Stimulated activated CD8-positive, alpha-beta memory T cell treated with anti-CD3 and anti-CD28 coated beads, Interleukin-7, amount 100 ng/mL, for 4 hours (primary cell): Measurements from ENCODE around the gene ATP5PB.

Experiments
- DNase-seq, 2 donors: peaks; one replicate each; pipeline ENCODE4 v3.0.0-alpha.2; 2020; ENCODE audit warnings: low read depth in 2 of 2

ATP5PB gene

DNA sequence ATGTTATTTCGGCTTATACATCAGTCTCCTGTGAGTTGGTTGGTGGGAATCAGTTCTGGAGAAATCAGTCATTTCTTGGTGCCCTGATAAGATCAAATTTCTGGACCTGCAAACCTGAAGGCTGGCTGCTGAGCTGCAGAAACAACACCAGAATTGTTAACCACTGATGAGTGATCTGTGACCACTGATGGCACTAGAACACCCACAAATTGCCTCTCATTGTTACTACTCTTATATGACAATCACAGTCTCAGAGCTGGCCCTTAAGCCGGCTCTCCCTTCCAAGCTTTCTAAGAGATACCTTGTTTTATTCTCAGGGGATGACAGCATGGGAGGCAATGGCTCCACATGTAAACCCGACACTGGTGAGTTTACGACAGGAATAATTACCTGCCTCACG lies 26.4 kb downstream of the ATP5PB start:
- peak in 1 of 2 donors; percentile 1 for DNase-seq

DNA sequence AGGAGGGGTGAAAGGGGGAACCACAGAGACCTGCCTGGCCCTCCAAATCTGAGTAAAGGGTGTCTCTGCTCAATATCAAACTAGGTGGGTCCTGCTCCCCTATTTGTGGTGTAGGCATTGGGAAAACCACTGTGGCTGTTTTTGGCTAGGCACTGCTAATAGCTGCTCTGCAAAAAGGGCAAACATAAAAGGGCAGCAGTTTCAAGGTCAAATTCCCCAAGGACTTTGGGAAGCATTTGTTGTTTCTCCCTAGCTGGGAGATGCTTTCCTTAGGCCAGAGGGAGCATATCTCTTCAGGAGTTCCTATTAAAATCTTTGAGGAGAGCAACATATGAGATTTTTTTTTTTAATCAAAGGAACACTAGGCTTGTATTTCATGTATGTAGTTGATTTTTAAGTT lies 26.9 kb downstream of the ATP5PB start:
- DNase-seq = no peak

DNA sequence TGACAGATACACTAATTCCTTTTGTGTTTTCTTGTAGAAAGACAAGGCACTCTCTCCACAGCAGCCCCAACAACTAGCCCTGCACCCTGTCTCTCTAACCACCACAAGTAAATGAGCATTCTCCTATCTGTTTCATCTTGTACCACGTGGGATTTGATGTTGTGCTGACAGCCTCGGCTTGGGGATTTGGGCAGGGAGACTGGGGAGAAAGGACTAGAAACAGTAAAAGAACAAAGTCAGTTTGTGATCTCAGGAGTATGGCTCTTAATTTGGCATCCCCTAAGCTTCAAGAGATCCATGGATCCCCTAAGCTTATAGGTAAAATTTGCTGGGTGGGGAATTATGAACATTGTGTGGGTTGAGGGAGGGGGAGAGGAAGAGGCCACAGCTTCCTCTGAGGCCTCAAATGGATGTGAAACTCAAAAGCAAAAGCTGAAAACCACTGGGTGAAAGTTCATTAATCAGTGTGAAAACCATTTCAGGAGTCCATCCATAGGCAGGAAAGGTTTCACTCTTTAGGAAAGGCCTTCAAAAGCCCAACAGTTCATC lies 27.6 kb downstream of the ATP5PB start:
- DNase-seq = peak; percentile 2 to 17

DNA sequence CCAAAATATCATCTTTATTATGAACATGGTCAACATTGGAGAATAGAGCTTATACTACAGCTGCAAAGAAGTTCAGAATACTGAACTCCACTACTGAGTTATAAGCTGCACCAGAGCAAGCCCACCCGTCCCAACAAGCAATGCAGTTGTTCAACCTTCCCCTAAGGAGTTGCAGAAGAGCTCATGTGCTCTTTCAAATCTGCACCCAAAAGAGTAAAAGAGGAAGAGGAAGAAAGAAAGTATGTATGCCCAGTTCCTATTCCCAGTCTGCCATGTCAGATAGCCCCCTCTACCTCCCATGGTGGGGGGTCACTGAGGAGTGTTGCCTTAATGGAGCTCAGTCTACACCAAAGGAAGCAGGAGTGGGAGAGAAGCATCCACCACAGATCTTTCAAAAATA lies 31.4 kb downstream of the ATP5PB start:
- DNase-seq = no peak

DNA sequence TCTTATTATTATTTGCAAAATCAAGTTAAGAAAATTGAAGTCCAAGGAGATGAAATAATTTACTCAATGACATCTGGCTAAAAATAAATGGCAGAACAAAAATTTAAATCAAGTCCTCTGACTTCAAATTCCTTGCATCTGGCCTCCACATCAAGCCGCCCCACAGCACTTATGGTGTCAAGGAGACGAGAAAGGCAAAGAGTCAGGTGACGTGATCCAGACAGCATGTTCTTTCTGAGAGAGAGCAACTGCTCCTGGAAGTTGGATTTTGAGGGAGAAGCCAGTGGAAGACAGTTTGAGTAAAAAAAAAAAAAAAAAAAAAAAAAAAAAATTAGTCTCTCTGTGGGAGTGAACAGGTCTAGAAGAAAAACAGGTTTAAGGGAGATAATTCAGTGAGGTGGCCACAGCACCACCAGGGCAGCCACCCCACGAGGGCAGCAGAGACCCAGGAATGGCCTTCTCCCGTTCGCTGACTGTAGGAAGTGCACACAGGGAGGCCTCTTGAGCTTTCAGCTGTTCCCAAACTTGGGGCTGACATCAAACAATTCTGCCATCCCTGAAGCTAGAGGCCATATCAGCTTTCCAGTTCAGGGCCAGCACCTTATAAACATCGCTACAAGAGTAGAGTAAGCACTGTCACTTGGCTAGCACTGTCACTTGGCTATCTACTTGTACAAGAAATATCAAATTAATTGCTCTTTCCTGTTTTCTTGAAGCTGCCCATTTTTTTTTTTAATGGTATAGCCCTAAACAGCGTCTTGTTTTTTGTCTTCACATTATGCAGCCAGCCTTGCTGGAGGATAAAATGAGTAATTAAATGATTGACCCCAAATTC lies 32.3 kb downstream of the ATP5PB start:
- peak; percentile 35 to 37 for DNase-seq

DNA sequence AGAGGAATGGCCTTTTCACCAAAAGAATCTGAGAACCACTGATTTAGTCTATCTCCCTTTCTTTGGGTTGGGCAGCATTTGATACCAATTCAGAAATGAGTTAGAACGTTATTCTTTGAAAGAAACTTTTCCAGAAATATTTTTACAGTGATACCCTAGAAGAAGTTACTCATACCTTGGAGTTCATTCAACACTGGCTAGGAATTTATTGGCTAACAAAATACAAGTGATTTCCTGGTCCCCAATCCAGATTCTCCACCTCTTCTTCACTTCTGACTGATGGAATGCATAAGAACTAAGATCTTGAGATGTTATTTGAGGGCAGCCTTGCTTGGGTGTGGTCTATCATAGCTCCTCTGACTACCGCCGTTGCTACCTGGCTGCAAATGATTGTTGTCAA lies 33.9 kb downstream of the ATP5PB start:
- DNase-seq = no peak

DNA sequence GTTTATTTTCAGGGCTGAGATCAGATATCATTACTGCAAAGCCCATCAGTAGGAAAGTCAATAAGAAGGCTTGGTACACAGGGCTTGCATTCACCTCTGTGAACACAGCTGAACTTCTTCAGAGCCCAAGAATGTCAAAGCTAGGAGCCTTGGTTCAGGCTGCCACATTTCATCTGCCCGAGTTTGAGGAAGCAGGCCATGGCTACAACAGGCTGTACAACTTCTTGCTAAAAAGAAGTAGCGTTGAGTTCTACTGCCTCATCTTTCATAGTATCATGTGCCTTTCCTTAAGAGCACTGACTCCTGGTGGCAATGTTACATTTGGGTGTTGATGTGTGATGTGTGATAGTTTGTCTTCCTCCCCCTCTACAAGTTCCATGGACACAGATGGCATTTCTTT lies 34.6 kb downstream of the ATP5PB start:
- DNase-seq = no peak

DNA sequence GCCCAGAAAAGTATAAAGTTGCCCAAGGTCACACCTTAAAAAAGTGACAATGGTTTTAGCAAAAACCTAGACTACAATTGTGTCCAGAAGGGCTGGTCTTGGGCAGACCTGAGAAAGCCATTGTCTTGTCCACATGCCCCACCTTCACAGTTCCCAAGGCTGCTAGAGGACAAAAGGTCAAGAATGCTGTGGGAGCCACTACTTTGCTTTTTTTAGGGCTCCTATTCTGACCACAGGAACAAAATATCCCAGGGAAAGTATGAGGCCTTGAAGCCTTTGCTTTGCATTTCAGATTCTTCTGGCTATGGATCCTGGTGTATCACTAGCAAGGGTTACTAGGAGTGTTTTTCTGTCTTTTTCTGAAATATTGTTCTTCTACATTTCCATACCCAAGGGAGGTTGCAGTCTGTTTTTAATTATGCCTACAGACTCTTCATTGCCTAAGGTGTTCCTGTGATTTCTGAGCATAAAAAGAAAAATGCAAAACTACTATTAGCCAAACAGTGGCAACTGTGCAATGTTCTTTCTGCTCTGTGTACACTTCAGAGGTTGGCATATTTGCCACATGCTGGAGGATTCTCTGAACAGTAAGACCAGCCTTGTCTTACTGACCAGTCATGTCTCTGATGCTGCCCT lies 35.2 kb downstream of the ATP5PB start:
- no peak for DNase-seq

DNA sequence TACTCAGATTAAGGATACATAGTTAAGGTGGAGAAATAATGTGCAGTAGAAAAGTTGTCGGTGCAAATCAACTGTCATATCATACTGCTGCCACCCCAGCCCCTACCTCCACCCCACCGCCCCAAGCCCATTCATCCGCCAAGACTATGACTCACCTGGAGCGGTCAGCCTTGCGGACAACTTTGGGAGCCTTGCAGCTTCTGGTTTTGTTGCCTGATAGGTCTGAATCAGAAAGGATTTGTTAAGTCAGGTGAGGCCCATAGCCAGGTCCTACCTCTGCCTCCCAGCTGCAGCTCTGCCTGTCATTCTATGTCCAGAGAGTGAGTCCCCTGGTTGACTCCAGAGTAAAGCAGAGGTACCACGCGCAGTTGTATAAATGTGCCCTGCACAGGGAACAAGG lies 37.2 kb downstream of the ATP5PB start:
- no peak for DNase-seq

DNA sequence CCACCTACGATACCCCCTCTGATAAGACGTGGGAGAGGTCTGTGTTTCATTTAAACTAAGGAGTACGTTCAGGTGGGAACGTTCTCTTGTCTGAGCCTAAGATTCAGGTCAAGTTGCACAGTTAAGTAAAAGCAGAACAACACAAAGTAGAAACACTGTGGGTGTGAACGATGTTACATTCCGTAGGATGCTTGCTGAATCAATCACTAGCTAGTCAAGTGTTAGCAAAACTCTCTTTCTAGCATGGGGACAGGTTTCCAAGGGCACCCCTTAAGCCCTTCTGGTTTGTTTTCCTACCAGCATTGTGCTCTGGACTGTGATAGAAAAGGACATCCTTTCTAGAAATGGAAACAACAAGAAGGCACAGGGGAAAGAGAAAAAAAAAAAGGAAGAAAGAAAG lies 37.9 kb downstream of the ATP5PB start:
- no peak for DNase-seq

DNA sequence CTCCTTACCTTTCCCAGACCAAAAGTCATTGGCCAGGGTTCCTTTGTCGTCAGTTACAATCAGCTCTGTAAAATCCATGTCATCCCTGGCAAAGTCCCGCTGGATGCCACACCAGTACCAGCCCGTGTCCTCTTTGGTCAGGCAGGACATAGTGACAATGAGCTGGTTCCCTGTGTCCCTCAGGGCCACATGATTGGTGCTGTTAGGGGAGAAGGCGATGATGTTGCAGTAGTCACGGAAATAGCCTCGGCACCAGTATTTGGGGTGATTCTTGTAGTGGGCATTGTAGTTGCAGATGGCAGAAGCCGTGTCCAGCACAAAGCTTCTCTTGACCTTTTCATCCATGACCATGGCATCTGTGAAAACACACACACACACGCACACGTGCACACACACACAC lies 39.4 kb downstream of the ATP5PB start:
- no peak for DNase-seq

DNA sequence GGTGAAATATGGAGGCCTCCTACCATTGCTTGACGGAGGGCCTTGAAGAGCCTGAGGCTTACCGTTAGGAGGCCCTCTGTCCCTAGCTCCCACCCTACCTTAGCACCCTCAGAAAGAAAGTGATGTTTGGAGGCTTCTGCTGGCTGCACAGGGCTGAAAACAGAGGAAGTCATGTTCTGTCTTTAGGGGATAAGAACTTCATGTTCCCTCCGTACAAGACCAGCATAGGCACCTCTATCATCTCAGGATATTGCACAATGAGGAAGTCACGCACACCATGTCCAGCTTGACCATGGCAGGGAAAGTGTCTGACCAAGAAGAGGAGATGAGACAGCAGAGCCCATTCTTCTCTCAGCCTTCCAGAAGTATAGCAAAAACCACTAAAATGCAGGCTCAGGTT lies 40.3 kb downstream of the ATP5PB start:
- DNase-seq = no peak

DNA sequence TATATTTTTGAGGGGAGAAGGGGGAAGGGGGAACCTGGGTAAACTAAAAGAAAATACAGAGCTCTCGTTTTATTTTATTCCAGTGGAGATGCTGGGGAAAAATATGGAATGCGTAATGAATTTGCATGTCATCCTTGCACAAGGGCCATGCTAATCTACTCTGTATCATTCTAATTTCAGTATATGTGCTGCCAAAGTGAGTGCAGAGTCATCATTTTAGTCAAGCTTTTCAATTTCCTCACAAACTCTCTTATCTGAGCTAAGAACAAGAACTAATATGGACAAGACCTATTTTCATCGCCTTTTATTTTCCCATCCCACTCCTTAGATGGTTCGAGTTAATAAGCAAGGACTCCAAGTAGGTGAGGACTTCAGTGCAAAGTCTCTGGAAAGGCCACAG lies 41.0 kb downstream of the ATP5PB start:
- no peak for DNase-seq

DNA sequence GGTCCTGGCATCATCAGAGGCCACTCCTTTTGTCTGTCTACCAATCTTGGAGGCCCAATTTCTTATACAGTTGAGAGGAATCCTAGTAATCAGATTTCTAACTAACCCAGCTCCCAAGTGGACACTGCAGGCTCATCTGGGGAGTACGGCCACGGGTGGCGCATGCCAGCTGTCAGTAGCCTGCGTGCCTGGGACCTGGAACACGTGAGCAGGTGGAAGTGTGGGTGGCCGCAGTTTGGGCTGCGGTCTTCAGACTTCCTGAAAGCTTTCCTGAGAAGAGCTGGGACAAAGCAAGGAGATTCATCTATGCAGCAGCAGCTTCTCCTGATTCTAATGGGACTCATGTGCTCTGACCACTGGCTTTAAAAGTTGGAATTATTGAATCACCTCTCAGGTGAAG lies 41.8 kb downstream of the ATP5PB start:
- no peak for DNase-seq

DNA sequence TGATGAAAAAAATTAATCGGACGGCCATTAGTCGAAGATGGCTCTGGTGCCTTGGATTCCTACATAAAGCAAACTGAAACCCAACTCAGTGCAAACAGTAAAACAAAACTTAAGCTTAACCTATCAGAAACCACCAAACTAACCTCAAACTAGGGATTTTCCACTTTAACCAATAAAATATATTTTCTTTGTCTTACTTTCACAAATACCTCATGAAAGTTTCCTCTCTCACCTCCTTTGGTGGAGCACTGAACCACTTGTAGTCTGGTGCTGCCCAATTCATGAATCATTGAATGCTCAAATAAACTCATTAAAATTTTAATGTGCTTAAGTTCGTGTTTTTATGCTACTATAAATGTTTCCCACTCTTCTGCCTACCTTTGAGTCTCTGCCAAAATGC lies 47.1 kb downstream of the ATP5PB start:
- no peak for DNase-seq

DNA sequence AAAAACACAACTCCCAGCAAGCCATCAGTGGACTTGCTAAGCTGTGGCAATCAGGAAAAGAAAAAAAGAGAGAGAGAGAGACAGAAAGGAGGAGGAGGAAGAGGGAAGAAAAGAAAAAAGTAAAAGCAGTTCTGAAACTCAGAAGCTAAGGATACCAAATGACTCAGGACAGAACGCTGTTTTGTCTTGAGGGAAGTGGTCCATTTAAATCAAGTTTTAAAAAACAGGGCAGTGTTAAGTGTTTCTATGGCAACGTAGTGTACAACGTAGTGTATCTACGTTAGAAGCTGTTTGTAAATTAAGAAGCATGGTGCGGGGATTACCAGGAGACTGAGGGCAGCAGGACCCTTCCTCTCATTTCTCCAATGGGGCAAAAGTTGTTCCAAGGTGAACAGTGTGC lies 48.3 kb downstream of the ATP5PB start:
- DNase-seq = no peak

DNA sequence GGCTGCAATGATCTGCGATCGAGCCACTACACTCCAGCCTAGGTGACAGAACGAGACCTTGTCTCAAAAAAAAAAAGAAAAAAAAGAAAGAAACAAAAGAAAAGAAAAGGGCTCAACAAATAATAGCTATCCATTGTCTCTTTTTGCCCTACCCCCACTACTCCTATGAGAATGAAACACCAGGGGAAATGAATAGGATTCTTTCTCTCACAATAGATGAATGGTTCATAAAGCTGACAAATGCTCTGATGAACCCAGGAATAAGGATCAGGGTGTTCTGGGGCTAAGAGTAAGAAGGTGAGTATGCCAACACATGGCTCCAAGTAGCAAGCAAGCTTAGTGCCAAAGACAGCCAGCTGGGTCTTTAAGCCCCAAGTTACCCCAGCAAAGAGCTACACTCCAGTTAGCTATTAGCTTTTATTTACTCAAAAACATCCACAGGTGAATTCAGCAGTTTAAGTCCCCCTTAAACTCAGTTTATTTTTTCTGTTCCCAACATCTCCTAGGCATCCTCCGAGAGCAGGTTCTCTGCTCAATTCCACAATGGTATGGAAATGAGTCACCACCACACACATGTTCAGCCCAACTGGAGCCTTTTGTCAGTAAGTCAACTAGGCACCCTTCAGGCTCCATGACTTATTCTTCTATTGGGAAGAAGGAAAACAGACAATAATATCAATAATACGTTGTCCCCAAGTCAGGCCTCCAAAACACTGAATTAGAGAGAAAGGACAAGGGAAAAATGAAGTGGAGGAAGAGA lies 49.9 kb downstream of the ATP5PB start:
- no peak for DNase-seq

DNA sequence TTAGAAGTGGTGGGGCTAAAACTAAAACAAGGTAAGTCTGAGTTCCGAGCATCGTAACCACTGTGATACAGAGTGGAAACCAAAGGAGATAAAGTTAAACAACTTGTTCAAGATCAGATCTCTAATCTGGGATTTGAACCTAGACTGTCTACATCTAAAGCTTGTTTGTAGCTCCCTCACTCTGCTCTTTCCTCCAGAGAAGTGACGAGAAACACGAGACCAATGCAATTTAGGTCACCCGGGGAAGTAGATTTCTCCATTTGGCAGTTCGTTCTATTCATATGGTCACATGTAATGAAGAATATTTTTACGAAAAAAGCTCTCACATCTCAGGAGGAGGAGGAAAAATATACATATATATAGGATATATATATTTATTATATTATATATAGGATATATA lies 52.4 kb downstream of the ATP5PB start:
- no peak for DNase-seq

DNA sequence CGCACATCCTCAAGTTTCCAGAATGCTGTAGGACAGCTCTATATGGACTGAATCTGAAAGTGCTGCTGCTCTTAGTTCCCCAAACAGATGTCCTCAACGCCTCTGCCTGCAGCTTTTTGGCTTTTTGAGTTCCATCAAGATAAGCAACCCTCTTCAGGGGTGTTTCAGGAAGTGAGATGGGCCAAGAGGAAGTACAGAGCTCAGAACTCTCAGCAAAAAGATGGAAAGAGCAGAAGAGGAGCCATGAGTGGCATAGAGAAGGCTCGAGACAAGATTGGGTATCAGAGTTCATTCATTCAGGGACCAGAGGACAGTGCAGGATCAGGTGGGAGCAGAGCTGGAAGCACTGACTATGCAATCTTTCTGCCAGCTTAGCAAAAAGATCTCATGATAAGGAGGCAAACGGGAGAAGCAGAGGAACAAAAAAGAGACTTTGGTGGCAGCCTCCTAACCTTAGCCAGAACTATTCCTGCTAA lies 54.4 kb downstream of the ATP5PB start, which contains the start of the genes ADORA3 and TMIGD3:
ADORA3 (minus strand) TSS at position 49 of the 476 bp plus-strand sequence. CDS start 279 bp downstream, outside the sequence.
TMIGD3 (minus strand) TSS at position 49 of the 476 bp plus-strand sequence. CDS start 279 bp downstream, outside the sequence.
- DNase-seq = no peak

DNA sequence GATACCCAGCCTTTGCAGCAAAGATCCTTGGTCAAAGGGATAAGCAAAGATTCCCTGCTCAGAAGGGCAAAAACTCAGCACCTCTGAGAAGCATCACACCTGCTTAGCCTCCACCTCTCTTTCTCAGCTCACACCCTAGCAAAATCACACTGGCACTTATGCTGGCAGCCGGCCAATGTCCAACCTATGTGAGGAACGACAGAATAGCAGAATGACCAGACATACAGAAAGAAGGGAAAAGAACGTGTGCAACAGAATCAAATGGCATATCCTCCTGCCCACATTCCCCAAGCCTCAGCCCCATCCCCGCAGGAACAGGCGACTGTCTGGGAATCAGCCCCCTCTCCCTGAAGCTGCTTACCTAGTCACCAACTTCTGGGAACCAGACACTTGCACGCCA lies 54.8 kb downstream of the ATP5PB start:
- no peak for DNase-seq

DNA sequence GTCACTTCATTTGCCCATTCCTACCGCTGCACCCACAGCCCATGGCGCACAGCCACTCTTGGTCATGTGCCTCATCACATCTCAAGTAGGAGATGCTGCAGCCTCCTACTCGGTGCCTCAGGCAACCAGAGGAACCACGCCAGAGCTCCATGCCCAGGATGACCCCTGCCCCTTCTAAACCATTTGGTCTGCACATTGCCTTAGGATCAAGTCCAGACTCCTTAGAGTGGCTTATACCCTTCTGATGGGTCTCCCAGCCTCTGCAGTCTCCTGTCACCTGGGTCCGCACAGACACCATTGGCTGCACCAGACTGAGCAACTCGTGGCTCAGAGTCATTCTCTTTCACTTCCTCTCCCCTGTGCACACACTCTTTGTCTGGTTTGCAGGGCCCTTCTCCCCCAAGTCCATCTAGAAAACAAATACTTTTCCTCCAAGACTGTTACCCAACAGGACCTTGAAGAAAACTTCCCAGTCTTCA lies 56.4 kb downstream of the ATP5PB start:
- no peak for DNase-seq

DNA sequence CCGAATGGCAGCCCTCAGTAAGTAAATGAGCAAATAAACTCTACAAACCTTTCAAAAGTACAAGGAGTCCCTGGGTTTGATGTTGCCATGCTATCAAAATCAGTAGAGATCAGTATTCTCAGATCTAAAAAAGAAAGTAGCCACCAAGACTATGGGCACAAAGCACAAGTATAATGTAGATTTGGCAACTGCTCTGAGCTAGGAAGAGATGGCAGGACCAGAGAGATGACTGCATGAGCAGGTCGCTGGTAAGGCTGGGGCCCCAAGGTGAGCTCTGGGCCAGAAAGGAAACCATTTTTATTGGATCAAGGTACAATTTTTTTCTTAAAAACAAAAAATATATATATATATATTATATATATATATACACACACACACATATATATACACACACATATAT lies 57.3 kb downstream of the ATP5PB start:
- no peak for DNase-seq
